NCI-H2196 treated with DMSO at 0.1 percent for 48 hours (cell line): Measurements from ENCODE around the gene ARMH1.
"Not testable (repeated sequence)": the region's sequence is repeated elsewhere in the genome, so short reads cannot be mapped to it uniquely, and the experiment has no call there.

Experiments
- DNase-seq: peaks from one replicate; lab custom pipeline; 2025; ENCODE audit not compliant: unreplicated experiment; lab: John Stamatoyannopoulos, UW

Gene ARMH1

DNA sequence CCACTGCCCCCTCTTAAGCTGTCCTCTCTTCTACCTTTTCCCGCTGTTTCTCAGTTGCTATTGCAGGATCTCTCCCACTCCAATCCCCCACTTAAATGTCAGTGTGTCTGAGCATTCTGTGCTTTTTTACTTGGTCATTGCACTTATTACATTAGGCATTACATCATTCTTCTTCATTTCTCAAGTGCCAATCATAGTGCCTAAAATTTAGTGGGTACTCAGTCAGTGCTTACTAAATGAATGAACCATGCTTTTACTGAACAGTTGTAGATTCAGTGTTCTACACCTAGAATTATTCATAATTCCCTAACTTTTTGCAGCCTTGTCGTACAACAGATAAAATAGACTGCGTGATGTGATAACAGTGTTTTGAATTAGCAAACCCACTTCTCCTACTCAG is 19.4 kb downstream of the ARMH1 start:
- DNase-seq = no peak

DNA sequence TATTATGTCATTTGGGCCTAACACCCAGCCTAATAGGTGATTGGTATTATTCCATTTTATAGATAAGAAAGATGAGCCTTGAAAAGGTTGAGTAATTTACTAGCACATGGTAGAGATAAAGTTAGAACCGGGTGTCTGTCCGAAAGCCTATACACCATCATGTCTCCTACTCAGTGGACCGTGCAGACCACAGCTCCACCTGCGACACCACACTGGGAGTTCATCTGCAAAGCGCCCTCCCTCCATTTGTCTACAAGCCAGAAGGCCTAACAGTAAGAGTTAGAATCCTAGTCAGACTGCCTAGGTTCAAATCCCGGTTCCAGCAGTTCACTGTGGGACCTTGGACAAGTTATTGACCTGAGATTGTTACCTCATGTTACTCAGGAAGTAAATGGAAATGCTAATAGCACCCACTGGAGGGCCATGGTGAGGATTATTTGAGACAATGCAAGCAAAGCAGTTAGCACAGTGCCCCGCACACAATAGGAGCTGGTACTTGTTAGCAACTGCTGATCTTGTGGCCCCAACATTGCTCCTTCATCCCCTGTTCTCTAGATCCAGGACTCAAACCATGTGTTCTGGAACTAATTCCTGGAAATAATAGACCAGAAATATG is 20.5 kb downstream of the ARMH1 start:
- DNase-seq = no peak

DNA sequence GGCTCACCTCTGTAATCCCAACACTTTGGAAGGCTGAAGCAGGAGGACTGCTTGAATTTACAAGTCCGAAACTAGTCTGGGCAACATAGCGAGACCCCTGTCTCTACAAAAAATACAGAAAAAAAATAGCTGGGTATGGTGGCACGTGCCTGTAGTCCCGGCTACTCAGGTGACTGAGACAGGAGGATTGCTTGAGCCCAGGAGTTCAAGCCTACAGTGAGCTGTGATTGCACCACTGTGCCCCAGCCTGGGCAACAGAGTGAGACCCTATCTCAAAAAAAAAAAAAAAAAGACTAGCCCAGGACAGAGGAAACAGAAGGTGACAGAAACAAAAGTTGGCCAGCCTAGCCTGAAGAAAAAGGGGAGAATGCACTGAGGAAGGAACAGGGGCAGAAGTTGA is 21.2 kb downstream of the ARMH1 start:
- no peak for DNase-seq

DNA sequence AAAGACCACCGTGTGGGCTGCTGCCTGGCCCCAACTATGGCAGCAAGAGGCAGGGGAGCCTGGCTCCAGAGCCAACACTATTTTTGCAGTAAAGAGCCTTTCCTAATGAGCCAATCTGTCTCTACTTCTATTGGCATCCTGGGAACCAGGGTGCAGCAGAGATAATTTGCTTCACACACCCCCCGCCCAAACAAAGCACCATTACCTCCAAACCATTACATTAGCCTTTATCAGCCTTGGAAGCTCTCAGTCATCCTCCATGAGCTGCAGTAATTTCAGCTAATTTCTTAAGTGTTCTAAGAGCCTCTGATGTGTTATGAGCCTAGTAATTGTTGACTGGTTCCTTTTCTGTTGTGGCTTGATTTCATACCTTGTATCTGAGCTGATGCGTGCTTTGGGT is 21.6 kb downstream of the ARMH1 start:
- DNase-seq = no peak

DNA sequence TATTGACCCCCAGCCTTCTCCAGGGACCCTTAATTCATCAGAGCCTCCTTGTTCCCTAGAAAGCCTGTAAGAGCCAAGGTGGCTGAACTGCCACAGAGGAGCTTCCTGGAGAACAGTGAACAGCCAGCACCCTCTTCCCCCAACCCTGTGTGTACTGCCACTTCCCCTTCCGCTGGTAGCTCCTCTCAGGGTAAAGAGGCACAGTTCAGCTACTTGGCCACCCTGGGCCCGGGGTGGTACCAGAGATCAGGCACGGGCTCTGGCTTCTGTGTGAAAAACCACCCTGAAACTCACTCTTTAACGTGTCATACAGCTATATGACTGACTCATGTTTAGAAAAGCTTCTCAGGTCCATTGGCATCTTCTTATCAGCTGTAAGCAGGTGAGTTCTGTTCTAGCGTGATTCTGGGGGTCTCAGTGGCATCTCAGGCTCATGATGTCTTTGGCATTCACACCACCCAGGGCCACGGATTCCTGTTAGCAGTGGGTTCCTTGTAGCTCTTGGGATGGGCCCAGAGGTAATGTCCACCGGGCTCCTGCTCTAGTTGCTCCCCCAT is 22.4 kb downstream of the ARMH1 start:
- DNase-seq = no peak

DNA sequence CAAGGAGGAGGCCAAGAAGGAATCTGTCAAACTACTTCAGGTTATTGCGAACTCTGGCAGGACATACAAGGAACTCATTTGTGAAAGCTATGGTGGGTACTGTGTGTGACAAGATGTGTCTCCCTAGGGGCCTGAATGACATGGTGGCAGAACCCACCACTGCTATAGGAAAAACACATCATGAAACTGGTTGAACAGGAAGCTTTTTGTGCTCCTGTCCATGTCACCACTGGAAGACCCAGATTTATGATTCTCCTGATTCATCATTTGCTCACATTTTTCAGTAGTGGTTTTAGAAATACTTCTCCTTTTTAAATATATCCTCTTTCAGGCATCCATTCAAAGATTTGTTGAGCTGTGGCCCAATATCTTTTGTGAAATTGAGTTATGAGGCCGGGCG is 23.6 kb downstream of the ARMH1 start:
- no peak for DNase-seq

DNA sequence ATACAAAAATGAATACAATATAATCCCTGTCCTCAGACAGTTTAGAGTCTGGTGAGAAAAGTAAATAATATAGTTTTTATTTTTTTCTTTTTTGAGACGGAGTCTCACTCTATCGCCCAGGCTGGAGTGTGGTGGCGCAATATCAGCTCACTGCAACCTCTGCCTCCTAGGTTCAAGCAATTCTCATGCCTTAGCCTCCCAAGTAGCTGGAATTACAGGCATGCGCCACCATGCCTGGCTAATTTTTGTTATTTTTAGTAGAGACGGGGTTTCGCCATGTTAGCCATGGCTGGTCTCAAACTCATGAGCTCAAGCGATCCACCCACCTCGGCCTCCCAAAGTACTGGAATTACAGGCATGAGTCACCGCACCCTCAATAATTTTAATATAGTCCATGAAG is 24.9 kb downstream of the ARMH1 start:
- not testable (repeated sequence) for DNase-seq

DNA sequence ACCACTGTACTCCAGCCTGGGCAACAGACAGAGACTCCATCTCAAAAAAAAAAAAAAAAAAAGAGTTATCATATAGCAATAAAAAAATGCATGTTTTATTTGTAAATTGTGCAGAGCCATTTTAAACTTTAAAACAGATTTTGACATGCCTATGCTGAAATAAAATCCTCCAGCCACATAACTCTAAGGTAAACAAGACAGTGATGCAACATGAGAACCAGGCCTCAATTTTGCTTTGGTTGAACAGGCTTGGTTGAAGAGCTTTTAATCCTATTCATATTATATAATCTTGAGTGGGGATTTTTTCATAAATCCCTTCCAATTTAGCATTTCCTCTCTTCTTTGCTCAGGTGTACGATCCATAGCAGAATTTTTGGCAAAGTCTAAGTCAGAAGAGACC is 26.1 kb downstream of the ARMH1 start:
- DNase-seq = no peak

DNA sequence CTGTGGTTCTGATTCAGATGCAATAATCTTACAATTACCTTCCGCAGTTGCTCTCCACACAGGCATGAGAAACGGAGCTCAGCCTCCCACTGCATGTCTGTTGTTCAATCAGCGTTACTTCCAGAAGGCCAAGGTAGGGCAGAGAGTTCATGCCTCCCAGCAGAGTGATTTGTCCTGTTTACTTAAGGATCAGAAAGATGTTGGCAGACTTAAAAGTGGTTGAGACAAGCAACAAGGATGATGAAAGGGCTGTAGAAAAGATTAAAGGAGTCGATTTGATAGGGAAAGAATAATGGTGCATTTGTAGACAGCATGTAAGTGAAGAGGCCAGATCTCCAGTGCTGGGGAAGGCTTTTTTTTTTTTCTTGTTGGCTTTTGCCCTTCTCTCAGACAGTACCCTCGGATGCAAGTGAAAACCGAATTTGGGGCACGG is 26.6 kb downstream of the ARMH1 start:
- no peak for DNase-seq

DNA sequence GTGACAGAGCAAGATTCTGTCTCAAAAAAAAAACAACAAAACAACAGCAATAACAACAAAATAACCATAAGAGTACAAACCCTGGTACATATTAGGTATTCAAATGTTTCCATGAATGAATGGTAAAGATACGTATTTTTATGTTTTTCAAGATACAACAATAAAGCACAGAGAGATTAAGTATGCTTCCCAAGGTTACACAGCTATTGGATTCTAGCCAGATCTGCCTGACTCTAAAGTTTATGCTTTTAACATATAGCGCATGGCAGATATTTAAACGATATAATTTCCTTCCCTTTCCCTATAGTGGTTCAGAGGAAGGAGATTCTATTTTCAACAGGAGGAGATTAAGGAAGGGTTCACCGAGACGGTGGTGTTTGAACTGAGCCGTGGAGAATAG is 31.0 kb downstream of the ARMH1 start:
- DNase-seq = no peak

DNA sequence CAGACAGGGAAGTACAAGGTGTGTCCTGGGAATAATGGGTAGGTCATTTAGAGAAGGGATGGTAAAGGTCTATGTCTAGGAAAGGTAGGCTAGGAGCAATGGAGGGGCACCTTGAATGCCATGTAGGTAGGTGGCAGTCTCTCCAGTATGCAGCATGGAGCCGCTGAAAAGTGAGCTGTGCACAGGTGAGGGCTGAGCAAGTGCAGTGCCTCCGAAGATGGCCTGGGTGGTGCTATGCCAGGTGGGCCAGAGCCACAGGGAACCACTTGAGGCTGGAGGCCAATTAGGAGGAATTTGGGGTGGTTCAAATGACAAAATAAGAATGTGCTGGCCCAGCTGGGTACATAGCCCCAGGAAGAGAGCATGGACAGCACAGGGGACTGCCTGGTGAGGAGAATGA is 31.4 kb downstream of the ARMH1 start:
- no peak for DNase-seq

DNA sequence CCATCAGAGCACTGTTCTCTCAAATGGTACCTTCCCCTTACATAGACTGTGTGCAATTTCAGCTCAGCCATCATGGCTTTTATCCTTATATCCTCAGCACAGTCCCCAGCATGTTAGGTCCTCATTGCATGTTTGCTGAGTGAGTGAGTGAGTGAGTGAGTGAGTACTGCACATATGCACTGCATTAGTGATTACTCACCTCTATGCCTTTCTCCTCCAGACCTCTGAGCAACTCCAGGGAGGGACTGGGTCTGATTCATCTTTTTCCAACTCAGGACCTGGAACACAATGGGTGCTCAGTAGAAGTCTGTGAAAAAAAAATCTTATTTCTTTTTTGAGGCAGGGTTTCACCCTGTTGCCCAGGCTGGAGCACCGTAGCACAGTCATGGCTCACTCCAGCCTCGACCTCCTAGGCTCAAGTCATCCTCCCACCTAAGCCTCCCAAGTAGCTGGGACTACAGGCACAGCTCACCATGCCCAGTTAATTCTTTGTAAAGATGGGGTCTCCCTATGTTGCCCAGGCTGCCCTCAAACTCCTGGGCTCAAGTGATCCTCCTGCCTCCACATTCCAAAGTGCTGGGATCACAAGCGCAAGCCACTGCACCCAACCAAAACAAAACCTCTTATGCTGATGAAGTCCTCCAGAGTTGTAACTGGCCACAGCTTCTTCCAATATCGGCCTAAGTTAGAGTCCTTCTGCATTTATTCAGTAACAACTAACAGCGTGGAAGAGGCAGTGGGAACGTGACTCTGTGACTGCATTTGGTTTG is 32.8 kb downstream of the ARMH1 start:
- no peak for DNase-seq

DNA sequence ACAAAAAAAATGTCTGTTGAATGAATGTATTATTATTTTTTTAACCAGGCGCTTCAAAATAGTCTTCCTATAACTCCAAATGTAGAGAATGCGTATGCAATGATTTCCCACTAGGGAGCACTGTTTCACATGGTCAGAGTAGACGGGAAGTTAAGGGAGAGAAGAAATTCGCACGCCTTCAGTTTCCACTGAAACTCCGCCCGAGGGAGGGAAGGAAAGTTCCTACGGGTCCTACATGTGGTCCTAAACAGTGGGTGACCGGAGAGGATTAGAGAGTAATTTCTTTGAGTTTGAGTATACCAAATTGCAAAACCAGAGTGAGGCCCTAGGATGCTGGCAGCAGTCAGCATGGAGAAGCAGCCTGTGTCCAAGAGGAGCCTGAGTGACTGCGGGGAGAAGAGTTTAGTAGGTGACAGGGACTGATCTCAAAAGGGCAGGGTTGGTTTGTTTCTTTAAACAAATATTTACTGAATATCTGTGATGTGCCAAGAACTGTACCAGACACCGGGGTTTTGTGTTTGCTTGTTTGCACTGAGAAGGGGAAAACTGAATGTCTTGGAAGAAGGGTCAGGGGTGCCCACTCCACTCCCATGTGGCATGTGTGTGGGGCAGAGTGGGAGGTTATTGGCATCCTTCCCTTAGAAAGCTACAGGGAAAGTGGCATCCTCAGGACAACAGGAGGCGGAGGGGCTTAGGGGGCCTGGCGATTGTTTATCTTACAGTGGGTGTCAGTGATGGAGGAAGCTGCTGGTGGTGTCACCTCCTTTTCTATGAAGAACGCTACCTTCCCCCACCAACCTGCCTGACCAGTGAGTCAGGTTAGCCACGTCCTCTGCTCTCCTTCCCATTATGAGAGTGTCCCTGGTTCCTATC is 33.7 kb downstream of the ARMH1 start:
- no peak for DNase-seq

DNA sequence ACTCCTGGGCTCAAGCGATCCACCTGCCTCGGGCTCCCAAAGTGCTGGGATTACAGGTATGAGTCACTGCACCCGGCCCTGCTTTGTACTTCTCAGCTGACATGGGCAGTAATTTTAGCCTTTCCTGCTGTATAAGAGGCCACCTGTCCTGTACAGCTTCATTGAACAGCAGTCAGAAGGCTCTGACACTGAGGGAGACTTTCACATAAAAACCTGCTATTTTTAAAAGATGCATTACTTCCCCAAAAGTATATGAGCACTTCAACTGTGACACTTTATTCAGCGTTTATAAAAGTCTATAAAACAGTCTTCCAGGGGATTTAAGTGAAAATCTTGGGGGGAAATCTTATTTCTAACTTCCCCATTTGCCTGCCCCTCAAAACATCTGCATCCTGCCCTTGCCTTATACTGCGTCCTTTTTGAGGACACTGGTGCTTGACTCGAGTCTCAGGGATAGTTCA is 38.8 kb downstream of the ARMH1 start:
- peak; percentile 81 for DNase-seq

DNA sequence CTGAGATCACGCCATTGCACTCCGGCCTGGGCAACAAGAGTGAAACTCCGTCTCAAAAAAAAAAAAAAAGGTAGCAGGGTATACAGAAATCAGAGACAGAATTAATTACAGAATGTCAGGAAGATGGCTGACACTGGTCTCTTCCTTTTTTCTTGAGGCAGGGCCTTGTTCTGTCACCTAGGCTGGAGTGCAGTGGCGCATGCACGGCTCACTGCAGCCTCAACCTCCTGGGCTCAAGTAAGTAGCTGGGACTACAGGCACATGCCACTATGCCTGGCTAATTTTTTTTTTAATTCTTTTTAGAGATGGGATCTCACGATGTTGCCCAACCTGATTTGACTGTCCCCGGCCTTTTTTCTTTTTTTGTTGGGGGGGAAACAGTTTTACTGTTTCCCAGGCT is 40.0 kb downstream of the ARMH1 start:
- DNase-seq = no peak

DNA sequence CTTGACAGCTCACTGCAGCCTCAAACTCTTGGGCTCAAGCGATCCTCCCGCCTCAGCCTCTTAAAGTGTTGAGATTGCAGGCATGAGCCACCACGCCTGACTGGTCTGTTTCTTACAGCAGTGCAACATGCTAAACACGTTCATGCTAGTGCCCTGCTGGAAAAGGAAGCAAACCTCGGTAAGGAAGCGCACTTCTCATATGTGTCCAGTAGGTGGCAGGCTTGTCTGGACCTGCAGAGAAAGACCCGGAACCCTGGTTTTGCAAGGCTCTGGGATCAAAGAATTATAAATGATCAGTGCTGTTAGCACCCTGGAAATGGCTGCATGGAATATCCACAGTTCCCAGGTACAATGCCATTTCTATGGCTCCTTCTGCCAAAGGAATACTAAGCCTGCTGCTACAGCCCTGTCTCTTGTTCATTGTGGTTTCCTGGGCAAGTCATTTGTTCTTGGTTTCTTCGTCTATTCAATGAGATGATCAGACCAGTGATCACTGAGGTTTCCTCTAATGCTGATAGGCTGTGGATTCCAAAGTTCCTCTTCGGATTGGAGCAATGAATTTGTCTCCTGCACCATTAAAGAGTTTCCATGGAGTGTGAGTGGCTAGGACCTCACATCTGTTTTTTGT is 40.5 kb downstream of the ARMH1 start:
- peak; percentile 59 for DNase-seq

DNA sequence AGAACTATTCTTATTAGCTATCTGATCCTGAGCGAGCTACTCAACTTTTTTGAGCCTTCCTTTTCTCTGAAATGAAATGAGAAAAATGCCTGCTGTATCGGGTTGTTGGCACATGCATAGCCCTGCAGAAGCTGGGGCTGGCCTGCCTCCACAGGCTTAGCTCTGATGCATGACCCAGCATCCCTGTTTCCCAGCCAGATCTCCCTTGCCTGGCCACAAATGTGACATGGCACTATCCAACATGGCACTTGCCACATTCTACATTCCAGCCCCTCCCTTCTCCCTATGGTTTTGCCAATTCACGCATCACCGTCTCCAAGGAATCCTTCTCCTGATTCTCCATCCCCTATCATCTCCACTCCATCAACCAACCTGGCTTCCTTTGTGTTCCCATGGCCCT is 42.6 kb downstream of the ARMH1 start:
- no peak for DNase-seq

DNA sequence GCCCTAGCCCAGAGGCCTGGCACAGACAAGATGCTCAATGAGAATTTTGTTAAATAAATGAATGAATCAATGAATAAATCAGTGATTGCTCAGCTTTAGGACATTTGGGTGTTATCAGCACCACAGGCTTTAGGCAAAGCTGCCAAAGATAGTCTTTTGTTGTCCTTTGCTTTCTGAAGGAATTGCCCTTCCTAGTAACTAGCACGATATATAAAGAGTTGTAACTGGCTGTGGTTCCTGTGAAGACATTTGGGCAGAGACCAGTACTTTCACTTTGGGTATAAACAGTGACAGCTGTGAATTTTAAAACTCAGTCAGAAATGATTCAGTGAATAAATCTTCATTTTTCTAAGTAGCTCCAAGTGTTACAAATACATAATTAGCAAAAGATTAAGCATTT is 43.1 kb downstream of the ARMH1 start:
- no peak for DNase-seq

DNA sequence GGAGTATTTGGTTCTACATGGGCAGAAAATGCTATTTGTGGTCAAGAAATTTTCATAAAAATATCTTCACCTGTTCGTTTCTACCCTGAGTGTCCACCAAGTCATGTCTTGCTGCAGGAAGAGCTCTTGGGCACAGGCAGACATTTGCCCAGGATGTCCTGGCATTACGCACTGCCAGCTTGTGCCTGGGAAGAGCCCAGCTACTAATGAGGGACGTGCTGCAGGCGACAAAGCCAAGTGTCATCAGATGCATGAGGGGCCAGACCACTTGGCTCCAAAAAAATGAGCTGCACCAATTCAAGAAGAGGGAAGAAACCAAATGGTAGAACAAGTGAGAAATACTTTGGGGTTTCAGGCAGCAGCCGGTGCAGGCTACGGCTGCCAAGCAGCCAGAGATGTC is 43.6 kb downstream of the ARMH1 start:
- no peak for DNase-seq

DNA sequence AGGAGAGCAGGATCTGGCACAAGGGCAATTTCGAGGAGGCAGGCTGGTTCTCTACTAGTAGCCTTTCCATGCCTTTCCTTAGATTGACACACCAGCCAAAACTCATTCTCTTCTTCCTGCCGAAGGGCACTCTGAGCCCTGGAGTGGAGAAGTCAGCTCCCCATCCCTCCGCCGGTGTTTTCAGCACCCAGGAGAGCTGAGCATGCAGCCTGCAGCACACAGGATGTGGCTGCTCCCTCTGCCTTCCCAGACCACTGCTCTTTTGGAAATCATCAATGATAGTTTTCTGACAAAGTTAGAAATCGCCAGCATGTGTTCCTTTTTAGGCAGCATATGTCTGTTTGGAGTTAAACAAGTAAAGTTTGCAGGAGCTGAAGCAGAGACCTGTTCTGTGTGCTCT is 44.8 kb downstream of the ARMH1 start:
- no peak for DNase-seq

DNA sequence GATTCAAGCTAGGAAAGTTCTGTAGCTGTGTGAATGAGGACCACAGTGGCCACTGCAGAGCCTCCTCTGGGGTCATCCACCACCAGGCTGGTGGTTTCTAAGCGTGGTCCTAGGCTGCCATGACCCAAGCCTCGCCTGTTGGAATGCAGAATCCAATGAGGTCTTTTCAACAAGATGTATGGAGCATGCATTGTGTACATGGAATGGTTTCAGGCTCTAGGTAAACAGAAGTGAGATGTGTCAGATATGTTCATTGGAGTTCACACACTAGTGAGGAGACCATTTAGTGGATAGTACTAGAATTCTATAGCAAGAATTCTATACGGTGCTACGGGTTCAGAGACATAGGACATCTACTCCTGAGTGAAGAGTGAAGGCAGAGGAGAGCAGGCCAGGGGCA is 45.8 kb downstream of the ARMH1 start:
- DNase-seq = no peak
